Stimulated activated naive CD4-positive, alpha-beta T cell (primary cell): ENCODE measurements around the gene ARSK.
"Not testable (repeated sequence)": the region's sequence is repeated elsewhere in the genome, so short reads cannot be mapped to it uniquely, and the experiment has no call there.

ENCODE experiments used
- DNase-seq, 6 experiments: peaks; one replicate each; lab custom pipeline; 2025; lab: John Stamatoyannopoulos, UW

Gene ARSK

GRCh38 chr5:95620870-95621838, 66.3 kb downstream of the ARSK start:
- DNase-seq: peak; percentile 8 to 67 (median 45)

DNA sequence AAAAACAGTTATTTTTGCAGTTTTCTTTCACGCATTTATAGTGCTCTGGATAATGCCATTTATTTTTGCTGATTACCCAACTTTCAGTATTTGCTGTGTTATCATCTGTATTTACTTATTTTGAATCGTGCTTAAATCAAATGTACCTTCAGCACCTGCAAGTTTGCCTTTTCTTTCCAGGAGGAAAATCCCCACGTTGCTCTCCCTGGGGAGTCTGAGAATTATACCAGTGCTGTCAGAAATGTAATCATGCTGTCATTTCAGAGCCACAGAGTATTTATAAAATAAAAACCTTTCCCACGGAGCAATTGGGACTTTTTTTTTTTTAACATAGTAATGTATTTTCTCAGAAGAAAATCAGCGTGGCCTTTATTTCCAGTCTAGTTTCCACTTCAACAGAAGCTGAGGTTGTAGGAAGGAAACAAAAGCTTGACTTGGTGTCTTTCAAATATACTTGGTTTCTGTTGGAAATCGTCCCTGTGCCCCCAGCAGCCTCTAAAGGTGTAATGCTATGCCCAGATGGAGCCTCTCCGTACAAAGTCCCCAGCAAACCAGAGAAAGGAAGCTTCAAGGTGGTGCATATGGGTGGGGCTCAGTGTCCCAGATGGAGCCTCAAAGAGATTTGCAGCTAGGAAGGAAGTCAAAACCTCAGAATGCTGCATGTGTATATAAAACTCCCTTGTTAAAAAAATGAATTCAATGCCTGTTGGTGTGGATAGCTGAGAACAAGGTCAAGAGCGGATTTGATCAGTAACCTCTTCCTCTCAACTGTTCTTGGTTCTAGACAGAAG, 67.1 kb downstream of the ARSK start:
- peak; percentile 6 to 74 (median 46) for DNase-seq

GRCh38 chr5:95623706-95624105, 68.8 kb downstream of the ARSK start:
- DNase-seq: no peak

DNA sequence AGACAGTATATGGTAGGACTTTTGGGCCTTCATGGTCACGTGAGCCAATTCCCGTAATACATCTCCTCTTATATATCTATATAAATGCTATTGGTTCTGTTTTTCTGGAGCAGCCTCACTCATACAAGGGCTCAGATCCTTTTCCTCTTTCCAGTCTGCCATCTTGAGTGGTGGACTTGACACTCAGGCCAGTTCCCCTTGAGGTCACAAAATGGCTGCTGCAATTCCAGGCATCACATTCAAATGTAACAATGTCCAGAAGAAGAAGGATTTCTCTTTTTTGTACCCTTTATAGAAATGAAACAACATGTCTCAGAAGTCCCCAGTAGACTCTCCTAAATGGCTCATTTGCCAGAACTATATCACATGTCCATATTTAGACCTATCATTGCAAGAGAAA, 69.5 kb downstream of the ARSK start:
- no peak for DNase-seq

DNA sequence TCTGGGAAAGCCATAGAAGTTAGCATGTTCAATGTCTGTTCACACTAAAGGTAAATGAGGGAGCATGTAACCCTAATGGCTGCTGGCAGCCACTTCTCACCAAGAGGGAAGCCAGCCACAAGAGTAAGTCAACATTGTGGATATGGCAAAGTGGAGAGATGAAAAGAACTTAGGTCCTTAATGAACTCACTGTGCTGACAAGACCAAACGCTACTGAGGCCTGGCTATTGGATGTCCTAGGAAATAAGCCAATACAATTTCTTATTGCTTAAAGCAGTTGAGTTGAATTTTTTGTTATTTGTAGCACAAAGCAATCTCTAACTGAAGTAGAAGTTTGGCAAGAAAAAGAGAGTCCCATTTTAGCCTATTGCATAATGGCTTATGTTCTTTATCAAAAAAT, 71.8 kb downstream of the ARSK start:
- DNase-seq: no peak

DNA sequence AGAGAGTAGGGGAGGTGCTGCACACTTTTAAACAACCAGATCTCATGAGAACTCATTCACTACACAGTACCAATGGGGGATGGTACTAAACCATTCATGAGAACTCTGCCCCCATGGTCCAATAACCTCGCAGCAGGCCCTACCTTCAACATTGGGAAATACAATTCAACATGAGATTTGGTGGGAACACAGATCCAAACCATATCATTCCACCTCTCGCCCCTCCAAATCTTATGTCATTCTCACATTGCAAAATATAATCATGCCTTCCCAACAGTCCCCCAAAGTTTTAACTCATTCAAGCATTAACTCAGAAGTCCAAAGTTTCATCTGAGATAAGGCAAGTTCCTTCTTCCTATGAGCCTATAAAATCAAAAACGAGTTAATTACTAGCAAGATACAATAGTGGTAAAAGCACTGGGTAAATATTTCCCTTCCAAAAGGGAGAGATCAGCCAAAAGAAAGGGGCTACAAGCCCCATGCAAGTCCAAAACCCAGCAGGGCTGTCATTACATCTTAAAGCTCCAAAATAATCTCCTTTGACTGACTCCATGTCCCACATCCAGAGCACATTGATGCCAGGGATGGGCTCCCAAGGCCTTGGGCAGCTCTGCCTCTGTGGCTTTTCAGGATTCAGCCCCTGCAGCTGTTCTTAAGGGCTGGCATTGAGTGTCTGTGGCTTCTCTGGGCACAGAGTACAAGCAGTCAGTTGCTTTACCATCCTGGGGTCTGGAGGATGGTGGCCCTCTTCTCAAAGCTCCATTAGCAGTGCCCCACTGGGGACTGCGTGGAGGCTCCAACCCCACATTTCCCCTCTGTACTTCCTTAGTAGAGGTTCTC, 73.3 kb downstream of the ARSK start:
- no peak for DNase-seq

- no peak for DNase-seq
Observed at GRCh38 chr5:95628933-95629332, 74.0 kb downstream of the ARSK start.

GRCh38 chr5:95630394-95630917, 75.6 kb downstream of the ARSK start:
- DNase-seq: no peak

- DNase-seq: no peak
Observed at GRCh38 chr5:95631255-95631958, 76.5 kb downstream of the ARSK start.

- DNase-seq: peak; percentile 40 to 83 (median 67)
Observed at GRCh38 chr5:95631991-95632675, 77.2 kb downstream of the ARSK start.

- not testable (repeated sequence) for DNase-seq
Observed at GRCh38 chr5:95632942-95633341, 78.0 kb downstream of the ARSK start.

DNA sequence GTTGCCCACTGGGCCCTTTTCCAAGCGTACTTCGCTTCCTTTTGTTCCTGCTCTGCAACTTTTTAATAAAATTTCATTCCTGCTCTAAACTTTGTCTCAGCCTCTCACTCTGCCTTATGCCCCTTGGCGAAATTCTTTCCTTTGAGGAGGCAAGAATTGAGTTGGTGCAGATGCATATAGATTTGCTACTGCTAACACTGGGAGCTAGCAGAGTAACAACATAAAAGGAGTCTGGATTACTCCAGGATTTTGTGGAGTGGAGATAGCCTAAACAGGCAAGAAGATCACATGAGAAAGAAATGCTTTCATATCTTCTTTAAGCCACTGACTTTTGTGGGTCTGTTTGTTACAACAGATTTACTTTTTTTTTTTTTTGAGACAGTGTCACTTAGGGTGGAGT, 78.8 kb downstream of the ARSK start:
- DNase-seq: no peak

- DNase-seq: peak in 1 of 6 experiments; percentile 1
Observed at GRCh38 chr5:95634081-95634480, 79.2 kb downstream of the ARSK start.

DNA sequence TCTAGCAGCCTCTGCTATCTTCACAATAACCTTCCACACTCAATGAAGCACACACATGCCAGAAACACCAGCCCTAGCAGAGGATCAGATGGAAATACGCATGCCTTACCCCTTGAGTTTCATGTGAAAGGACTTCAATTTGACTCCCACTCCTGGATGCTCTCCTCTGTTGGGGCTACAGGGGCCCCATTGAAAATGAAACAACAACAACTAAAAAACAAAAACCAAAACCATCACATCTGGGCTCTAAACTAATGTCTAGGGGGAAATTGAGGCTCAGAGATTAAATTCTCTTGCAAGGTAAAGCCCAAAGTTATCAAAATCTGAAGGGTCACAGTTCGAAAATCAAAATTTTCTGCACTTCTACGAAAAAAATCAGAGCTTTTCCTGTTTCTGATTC, 83.7 kb downstream of the ARSK start:
- DNase-seq: no peak

DNA sequence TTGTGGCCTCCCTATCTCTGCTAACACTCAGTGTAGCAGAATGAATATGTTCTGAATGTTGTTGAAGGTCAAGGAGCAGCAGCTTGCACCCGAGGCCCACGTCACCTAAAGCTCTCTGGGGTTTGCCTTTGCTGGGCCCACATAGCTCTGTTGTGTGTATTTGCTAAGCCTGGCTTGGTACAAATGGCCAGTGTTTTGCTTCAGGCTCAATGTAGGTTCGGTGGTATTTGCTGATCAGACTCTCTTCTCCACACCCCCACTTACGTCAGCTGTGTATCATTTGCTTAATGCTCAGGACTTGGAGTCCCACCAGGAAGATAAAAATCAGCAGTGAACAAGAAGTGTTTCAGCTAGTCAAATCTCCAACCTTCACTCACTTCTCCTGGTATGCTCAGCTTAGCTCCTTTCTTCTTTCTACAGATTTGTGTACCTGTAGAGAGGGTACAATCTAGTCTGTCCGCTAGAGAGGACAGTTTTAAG, 86.9 kb downstream of the ARSK start:
- no peak for DNase-seq

- DNase-seq: no peak
Observed at GRCh38 chr5:95643152-95643551, 88.3 kb downstream of the ARSK start.

DNA sequence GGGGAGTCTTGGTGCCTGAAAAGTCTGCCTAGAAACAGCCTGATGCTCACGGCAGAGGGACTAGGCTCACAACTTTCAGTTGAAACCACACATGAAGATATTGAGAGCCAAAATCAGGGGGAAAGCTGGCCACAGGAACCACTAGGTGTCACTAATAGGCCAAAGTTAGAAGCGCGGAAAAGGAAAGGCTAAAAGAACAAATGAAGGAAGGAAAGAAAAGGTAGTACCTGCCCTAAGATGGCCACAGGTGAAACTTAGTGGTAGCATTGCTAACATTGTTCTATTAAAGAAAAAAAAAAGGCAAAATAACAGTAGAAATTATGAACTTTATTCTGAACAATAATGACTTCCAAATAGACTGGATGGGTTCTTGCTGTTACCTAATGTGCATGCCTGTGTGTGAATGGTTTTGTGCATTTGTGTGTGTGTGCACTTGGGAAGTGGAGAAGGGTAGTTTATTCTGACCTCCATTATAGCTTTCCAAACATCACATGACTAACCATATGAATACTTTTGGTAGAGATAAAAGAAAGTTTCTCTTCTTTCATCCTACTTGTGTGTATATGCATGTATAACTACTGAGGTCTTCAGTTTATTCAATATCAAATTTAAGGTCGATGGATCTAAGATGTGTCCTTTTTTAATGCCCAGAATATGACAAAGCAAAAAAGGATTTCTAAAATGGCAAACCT, 89.6 kb downstream of the ARSK start:
- DNase-seq: peak in 5 of 6 experiments; percentile 2 to 42 (median 23)

DNA sequence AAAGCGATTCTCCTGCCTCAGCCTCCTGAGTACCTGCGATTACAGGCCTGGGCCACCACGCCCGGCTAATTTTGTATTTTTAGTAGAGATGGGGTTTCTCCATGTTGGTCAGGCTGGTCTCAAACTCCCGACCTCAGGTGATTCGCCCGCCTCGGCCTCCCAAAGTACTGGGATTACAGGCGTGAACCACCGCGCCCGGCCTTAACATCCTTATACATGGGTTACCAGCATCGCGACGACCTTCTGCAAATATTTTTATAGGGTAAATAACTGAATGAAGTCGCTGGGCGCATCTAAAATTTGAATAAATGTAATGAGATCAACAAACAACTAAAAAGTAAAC, 91.3 kb downstream of the ARSK start:
- DNase-seq: not testable (repeated sequence)

DNA sequence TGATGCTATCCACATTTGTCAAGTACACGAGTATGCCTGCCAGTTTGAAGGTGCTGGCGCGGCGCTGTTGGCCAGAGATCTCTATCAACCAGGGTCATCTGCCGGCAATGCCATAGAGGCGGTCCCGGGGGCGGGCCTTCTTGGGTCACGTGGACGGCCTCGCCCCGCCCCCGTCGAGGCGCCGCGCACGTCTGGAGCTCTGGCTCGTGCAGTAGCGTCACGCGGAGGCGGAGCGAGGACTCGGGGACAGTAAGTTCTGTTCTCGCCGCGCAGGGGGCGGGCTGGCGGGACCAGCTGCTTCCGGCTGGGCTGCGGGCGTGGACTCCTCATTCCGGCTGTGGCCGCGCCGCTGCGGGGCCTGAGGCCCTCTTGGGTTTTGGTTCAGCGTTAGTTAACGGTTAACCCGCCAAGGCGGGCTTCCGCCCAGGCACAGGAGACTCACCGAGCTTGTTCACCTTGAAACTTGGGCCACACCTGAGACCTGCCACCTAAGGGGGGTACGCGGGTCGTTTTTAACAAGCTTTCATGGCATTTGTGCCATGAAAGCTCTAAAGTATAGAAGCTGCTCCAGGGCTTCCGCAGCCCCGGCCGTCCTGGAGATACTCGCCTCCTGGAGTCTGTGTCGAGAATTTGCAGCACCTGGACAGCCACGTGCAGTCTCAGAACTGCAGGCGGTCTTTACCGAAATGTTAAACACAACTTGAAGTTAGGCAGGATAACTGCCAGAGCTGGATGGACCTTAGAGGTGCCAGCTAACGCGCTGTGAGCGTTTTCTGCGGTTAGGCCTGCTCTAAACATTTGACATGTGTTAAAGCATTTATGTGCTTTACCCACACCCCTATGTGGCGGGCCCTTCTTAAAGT, 91.9 kb downstream of the ARSK start, which contains the start of gene RFESD:
RFESD (plus strand) TSS at position 209 of the 863 bp plus-strand sequence. CDS start 5,495 bp downstream, outside the sequence.
- peak; percentile 81 to 93 (median 88) for DNase-seq
